SK-N-SH (cell line): ENCODE data around the gene NOTUM. TPM values are rescaled to one million over a fixed set of nuclear protein-coding genes. Genes with fewer than 3 reads are reported as not detected.

Experiments used
- CTCF ChIA-PET: fragments of 300-600, 350-600 bp; formaldehyde crosslinking; extraction: SDS; loops from one replicate; lab custom pipeline; 2021; lab: Yijun Ruan, JAX
- POLR2A ChIA-PET: fragments of 350-600 bp; sonication (Branson Sonifier 250); formaldehyde crosslinking; extraction: SDS; loops from one replicate; lab custom pipeline; 2020; ENCODE audit warnings: antibody characterized with exemption, inconsistent platforms; lab: Yijun Ruan, JAX
- DNase-seq: peaks from one replicate; pipeline ENCODE4 v3.0.0; 2012
- H2AFZ ChIP-seq: fragments of 200-600 bp; sonication (generic); 2 replicates; pipeline ENCODE4 v1.8.1; 2016; ENCODE audit warnings: antibody characterized with exemption, mild to moderate bottlenecking, low read depth
- H3F3A ChIP-seq: fragments of 200-600 bp; sonication (generic); replicated peaks from 2 replicates; pipeline ENCODE3; 2016; ENCODE audit warnings: antibody characterized with exemption, mild to moderate bottlenecking; ENCODE audit not compliant: insufficient read depth
- H3K27ac ChIP-seq, 2 experiments: fragments of 200-500 bp in 1 of 2; fragments of 200-600 bp in 1 of 2; sonication (Bioruptor generic) in 1 of 2; sonication (generic), shearing (Covaris generic) in 1 of 2; 2 replicates each; pipeline versions ENCODE4 v1.5.1 to v1.6.1; 2014 to 2016; ENCODE audit warnings: low read depth in 2 of 2, inconsistent platforms in 1 of 2, low read length in 1 of 2, mild to moderate bottlenecking in 1 of 2, mixed read lengths in 1 of 2
- H3K27me3 ChIP-seq: fragments of 200-600 bp; sonication (generic), shearing (Covaris generic); 2 replicates; pipeline ENCODE4 v1.6.1; 2016; ENCODE audit warnings: mixed run types; ENCODE audit not compliant: insufficient read depth
- H3K36me3 ChIP-seq, 2 experiments: fragments of 200-500 bp in 1 of 2; fragments of 200-600 bp in 1 of 2; sonication (Bioruptor generic) in 1 of 2; sonication (generic) in 1 of 2; replicated peaks in 1 of 2; 2 replicates each; pipeline versions ENCODE3 to v1.5.1; 2014 to 2016; ENCODE audit warnings: low read length in 1 of 2, mild to moderate bottlenecking in 1 of 2; ENCODE audit not compliant: insufficient read depth in 2 of 2, control insufficient read depth in 1 of 2
- H3K4me1 ChIP-seq, 2 experiments: fragments of 200-500 bp in 1 of 2; fragments of 200-600 bp in 1 of 2; sonication (Bioruptor generic) in 1 of 2; sonication (generic), shearing (Covaris generic) in 1 of 2; 2 replicates each; pipeline versions ENCODE4 v1.5.1 to v1.6.1; 2014 to 2016; ENCODE audit warnings: low read depth in 1 of 2, low read length in 1 of 2, mixed run types in 1 of 2; ENCODE audit not compliant: insufficient read depth in 2 of 2, control insufficient read depth in 1 of 2
- H3K4me2 ChIP-seq: fragments of 200-600 bp; sonication (generic), shearing (Covaris generic); 2 replicates; pipeline ENCODE4 v1.6.1; 2017; ENCODE audit warnings: mixed run types
- H3K4me3 ChIP-seq, 2 experiments: fragments of 200-500 bp in 1 of 2; fragments of 200-600 bp in 1 of 2; sonication (Bioruptor generic) in 1 of 2; sonication (generic), shearing (Covaris generic) in 1 of 2; 2 replicates each; pipeline versions ENCODE4 v1.5.1 to v1.8.1; 2014 to 2016; ENCODE audit warnings: low read depth in 2 of 2, inconsistent platforms in 1 of 2, low read length in 1 of 2, mild to moderate bottlenecking in 1 of 2, mixed read lengths in 1 of 2, moderate library complexity in 1 of 2
- H3K79me2 ChIP-seq: fragments of 200-600 bp; sonication (generic); 2 replicates; pipeline ENCODE4 v1.8.1; 2017; ENCODE audit warnings: mild to moderate bottlenecking; ENCODE audit not compliant: insufficient read depth
- H3K9ac ChIP-seq: fragments of 200-600 bp; sonication (generic); 2 replicates; pipeline ENCODE4 v1.6.1; 2017; ENCODE audit warnings: mixed run types
- H3K9me2 ChIP-seq: fragments of 200-600 bp; sonication (generic); 2 replicates; pipeline ENCODE4 v1.6.1; 2017; ENCODE audit warnings: mixed run types
- H3K9me3 ChIP-seq: fragments of 200-600 bp; sonication (generic); 2 replicates; pipeline ENCODE4 v1.6.1; 2017; ENCODE audit warnings: mixed run types, mild to moderate bottlenecking, moderate library complexity
- H4K20me1 ChIP-seq: fragments of 200-600 bp; sonication (generic); 2 replicates; pipeline ENCODE4 v1.6.1; 2017; ENCODE audit warnings: mild to moderate bottlenecking, mixed run types; ENCODE audit not compliant: insufficient read depth
- ELF1 ChIP-seq: IDR thresholded peaks from 2 replicates; pipeline ENCODE4 v1.4.0; 2012
- EP300 ChIP-seq, 2 experiments: IDR thresholded peaks; 2 replicates each; pipeline versions ENCODE4 v1.4.0 to v1.6.1; 2012; ENCODE audit warnings: borderline replicate concordance in 1 of 2, low read depth in 1 of 2, low read length in 1 of 2
- FOSL2 ChIP-seq: IDR thresholded peaks from 2 replicates; pipeline ENCODE4 v1.4.0; 2012; ENCODE audit warnings: low read depth, mild to moderate bottlenecking, moderate library complexity, borderline replicate concordance
- FOXM1 ChIP-seq: IDR thresholded peaks from 2 replicates; pipeline ENCODE4 v1.4.0; 2012; ENCODE audit warnings: low read depth, mild to moderate bottlenecking
- GABPA ChIP-seq: IDR thresholded peaks from 2 replicates; pipeline ENCODE4 v1.4.0; 2012; ENCODE audit warnings: low read depth, mild to moderate bottlenecking
- MAX ChIP-seq: IDR thresholded peaks from 2 replicates; pipeline ENCODE4 v1.4.0; 2012; ENCODE audit warnings: low read depth
- NRF1 ChIP-seq: IDR thresholded peaks from 2 replicates; pipeline ENCODE4 v1.6.1; 2012; ENCODE audit warnings: low read depth, mild to moderate bottlenecking, low read length
- PBX3 ChIP-seq: IDR thresholded peaks from 2 replicates; pipeline ENCODE4; 2012
- POLR2AphosphoS5 ChIP-seq: IDR thresholded peaks from 2 replicates; pipeline ENCODE4 v1.6.1; 2012; ENCODE audit warnings: low read depth, low read length
- RAD21 ChIP-seq: IDR thresholded peaks from 2 replicates; pipeline ENCODE4 v1.6.1; 2012; ENCODE audit warnings: mild to moderate bottlenecking, low read length
- RCOR1 ChIP-seq: fragments of 150-350 bp; IDR thresholded peaks from 2 replicates; pipeline ENCODE4 v1.6.1; 2017; ENCODE audit warnings: antibody characterized with exemption, low read length
- REST ChIP-seq: IDR thresholded peaks from 2 replicates; pipeline ENCODE4 v1.6.1; 2012; ENCODE audit warnings: mild to moderate bottlenecking, low read depth, low read length, moderate library complexity
- RFX5 ChIP-seq: IDR thresholded peaks from 2 replicates; pipeline ENCODE4 v1.6.1; 2012; ENCODE audit warnings: mild to moderate bottlenecking, improper control_type of control experiment, low read length
- RXRA ChIP-seq: IDR thresholded peaks from 2 replicates; pipeline ENCODE4 v1.4.0; 2012; ENCODE audit warnings: low read depth, mild to moderate bottlenecking, borderline replicate concordance
- SIN3A ChIP-seq: IDR thresholded peaks from 2 replicates; pipeline ENCODE4 v1.6.1; 2012; ENCODE audit warnings: low read depth, mild to moderate bottlenecking, low read length, moderate library complexity, borderline replicate concordance
- SMC3 ChIP-seq: IDR thresholded peaks from 2 replicates; pipeline ENCODE4 v1.6.1; 2012; ENCODE audit warnings: low read depth, low read length, improper control_type of control experiment
- TAF1 ChIP-seq: IDR thresholded peaks from 2 replicates; pipeline ENCODE4 v1.6.1; 2012; ENCODE audit warnings: low read depth, mild to moderate bottlenecking, low read length, moderate library complexity, borderline replicate concordance
- TEAD4 ChIP-seq: IDR thresholded peaks from 2 replicates; pipeline ENCODE4 v1.4.0; 2012; ENCODE audit warnings: mild to moderate bottlenecking, borderline replicate concordance; ENCODE audit not compliant: insufficient read depth
- USF1 ChIP-seq: IDR thresholded peaks from 2 replicates; pipeline ENCODE4 v1.4.0; 2012; ENCODE audit warnings: low read depth, borderline replicate concordance
- WGBS: methylation state at CpG from one replicate; pipeline ENCODE4 v1.1.6; 2017; ENCODE audit warnings: low lambda C conversion rate; 5-methylcytosine and 5-hydroxymethylcytosine counted together
- polyA plus RNA-seq, 3 experiments: library from polyadenylated mRNA; depleted of rRNA; stranded (reverse); fragments of >200 nt; gene quantifications; 2 replicates each; pipeline ENCODE4 v1.2.3, GENCODE V29; 2012

Gene NOTUM
- polyA plus RNA-seq, 1 of the 3 experiments (the other 2 are of a cell fraction): 0.33 TPM

- TF ChIP-seq PBX3: no peak
- TF ChIP-seq TAF1: no peak
- TF ChIP-seq NRF1: no peak
- TF ChIP-seq FOXM1: no peak
- no peak for TF ChIP-seq EP300 (IDR thresholded peaks at IDR 0.05; ENCODE audit: borderline replicate concordance in 1 of 2, low read depth in 1 of 2, low read length in 1 of 2)
- TF ChIP-seq RCOR1: no peak
- no peak for TF ChIP-seq FOSL2
- no peak for TF ChIP-seq RXRA
- no peak for TF ChIP-seq ELF1
- no peak for TF ChIP-seq USF1
Observed at GRCh38 chr17:81993729-81994592, 33.0 kb upstream of the NOTUM start (continued).

- no peaks in the 10 kb centered on the region for H3K27me3 ChIP-seq
- H3K27ac ChIP-seq: peak overlapping the region in 1 of 2 experiments; percentile 91; a peak in 2 of 4 replicates
- peaks cover 20% of the 10 kb centered on the region; the same call in 1 of the 2 replicates for H3K79me2 ChIP-seq
- CTCF ChIA-PET: interaction anchor here (0.7 to 6.1 kb wide), 8 partner anchors 12 to 64 kb away, joined by 3 to 64 read pairs (median 6); partner anchors contain the start of genes CENPX, LRRC45, MAFG and NOTUM
- 90% methylated on average over 17 of the region's 31 CpGs for WGBS
- no peak overlapping the region for H3K4me3 ChIP-seq
- H3F3A ChIP-seq: no peaks in the 10 kb centered on the region
- H3K4me2 ChIP-seq: no peak overlapping the region
- no peaks in the 10 kb centered on the region for H3K9me3 ChIP-seq
- peak; percentile 70 for DNase-seq
- POLR2A ChIA-PET: interaction anchor here (1.0 to 1.1 kb wide), 2 partner anchors 33 to 55 kb away, joined by 3 read pairs; no protein-coding TSS in a partner anchor
- no peak for TF ChIP-seq RFX5
- TF ChIP-seq PBX3: no peak
- no peak for TF ChIP-seq REST
- no peak for TF ChIP-seq RXRA
- TF ChIP-seq FOSL2: no peak
- no peak for TF ChIP-seq SMC3
- no peak for TF ChIP-seq GABPA
- no peak for TF ChIP-seq TEAD4
- no peak for TF ChIP-seq MAX
- no peak for TF ChIP-seq SIN3A
- no peak for TF ChIP-seq FOXM1
- TF ChIP-seq POLR2AphosphoS5: no peak
- no peak for TF ChIP-seq RAD21
- no peaks in the 10 kb centered on the region; the same call in 1 of the 2 replicates for H4K20me1 ChIP-seq
- H3K9ac ChIP-seq: no peak overlapping the region
- no peaks in the 10 kb centered on the region for H3K9me2 ChIP-seq
- peaks cover 0 to 11% of the 10 kb centered on the region in 2 experiments for H3K36me3 ChIP-seq
- H2AFZ ChIP-seq: no peak overlapping the region
- H3K4me1 ChIP-seq: peaks cover 0 to 25% of the 10 kb centered on the region in 2 experiments; a peak in 1 of 4 replicates
Observed at GRCh38 chr17:81992306-81993102, 31.5 kb upstream of the NOTUM start.
